SK-N-SH treated with all-trans-retinoic acid at 6 μM for 48 hours (cell line): ENCODE data around the gene NTM.

Source experiments
- ATAC-seq: fragments of 200-7000 bp; cut with Tn5 transposase; 3 replicates; pipeline ENCODE4 v1.9.1; 2020; ENCODE audit warnings: mild to moderate bottlenecking, moderate library complexity
- ARNTL ChIP-seq: fragments of 450-650 bp; formaldehyde crosslinking; IDR thresholded peaks from 2 replicates; pipeline ENCODE4 v1.5.0; 2020; ENCODE audit warnings: low read depth, mild to moderate bottlenecking, moderate library complexity, borderline replicate concordance
- BACH2 ChIP-seq: fragments of 250-450 bp; sonication (Bioruptor Pico); IDR thresholded peaks from 2 replicates; pipeline ENCODE4 v1.9.0; 2021; ENCODE audit warnings: mild to moderate bottlenecking, borderline replicate concordance
- CREB5 ChIP-seq: fragments of 250-450 bp; sonication (Bioruptor Pico); IDR thresholded peaks from 2 replicates; pipeline ENCODE4 v1.5.1; 2020; ENCODE audit warnings: low read depth, mild to moderate bottlenecking, moderate library complexity
- CSDC2 ChIP-seq: fragments of 250-450 bp; sonication (Bioruptor Pico); IDR thresholded peaks from 2 replicates; pipeline ENCODE4 v1.5.0; 2020; ENCODE audit warnings: mild to moderate bottlenecking, moderate library complexity
- CSRNP3 ChIP-seq: fragments of 250-450 bp; sonication (Bioruptor Pico); IDR thresholded peaks from 2 replicates; pipeline ENCODE4 v1.5.1; 2021; ENCODE audit warnings: mild to moderate bottlenecking, moderate library complexity
- GLIS3 ChIP-seq: fragments of 250-450 bp; sonication (Bioruptor Pico); IDR thresholded peaks from 2 replicates; pipeline ENCODE4 v1.5.0; 2020; ENCODE audit warnings: mild to moderate bottlenecking, moderate library complexity
- ISL1 ChIP-seq: fragments of 250-450 bp; sonication (Bioruptor Pico); IDR thresholded peaks from 2 replicates; pipeline ENCODE4 v2.1.2; 2022; ENCODE audit warnings: mild to moderate bottlenecking, moderate library complexity
- OSR1 ChIP-seq: fragments of 250-450 bp; sonication (Bioruptor Pico); IDR thresholded peaks from 2 replicates; pipeline ENCODE4 v1.8.0; 2022; ENCODE audit warnings: moderate library complexity, mild to moderate bottlenecking, inconsistent platforms
- PATZ1 ChIP-seq: fragments of 250-450 bp; sonication (Bioruptor Pico); IDR thresholded peaks from 2 replicates; pipeline ENCODE4 v1.8.0; 2020; ENCODE audit warnings: mild to moderate bottlenecking, moderate library complexity, borderline replicate concordance
- POU6F1 ChIP-seq: fragments of 250-450 bp; sonication (Bioruptor Pico); IDR thresholded peaks from 2 replicates; pipeline ENCODE4 v1.8.0; 2021; ENCODE audit warnings: low read depth, mild to moderate bottlenecking, moderate library complexity, borderline replicate concordance
- PPARA ChIP-seq: fragments of 250-450 bp; sonication (Bioruptor Pico); IDR thresholded peaks from 2 replicates; pipeline ENCODE4 v1.5.0; 2020; ENCODE audit warnings: mild to moderate bottlenecking, borderline replicate concordance
- RARB ChIP-seq: fragments of 250-450 bp; sonication (Bioruptor Pico); IDR thresholded peaks from 2 replicates; pipeline ENCODE4 v1.8.0; 2021; ENCODE audit warnings: mild to moderate bottlenecking, moderate library complexity
- SNAI2 ChIP-seq: fragments of 250-450 bp; sonication (Bioruptor Pico); IDR thresholded peaks from 2 replicates; pipeline ENCODE4 v1.5.0; 2020; ENCODE audit warnings: mild to moderate bottlenecking, moderate library complexity
- TCF4 ChIP-seq: fragments of 250-450 bp; sonication (Bioruptor Pico); IDR thresholded peaks from 2 replicates; pipeline ENCODE4 v1.8.0; 2021; ENCODE audit warnings: mild to moderate bottlenecking, moderate library complexity, borderline replicate concordance
- TOX ChIP-seq: fragments of 250-450 bp; sonication (Bioruptor Pico); IDR thresholded peaks from 2 replicates; pipeline ENCODE4 v1.8.0; 2021; ENCODE audit warnings: mild to moderate bottlenecking, moderate library complexity, borderline replicate concordance
- TSHZ2 ChIP-seq: fragments of 250-450 bp; sonication (Bioruptor Pico); IDR thresholded peaks from 2 replicates; pipeline ENCODE4 v1.5.0; 2020; ENCODE audit warnings: mild to moderate bottlenecking, moderate library complexity
- ZC3H10 ChIP-seq: fragments of 250-450 bp; sonication (Bioruptor Pico); IDR thresholded peaks from 2 replicates; pipeline ENCODE4 v1.5.1; 2021; ENCODE audit warnings: mild to moderate bottlenecking, moderate library complexity
- ZFP3 ChIP-seq: fragments of 250-450 bp; sonication (Bioruptor Pico); IDR thresholded peaks from 2 replicates; pipeline ENCODE4 v1.5.0; 2020; ENCODE audit warnings: mild to moderate bottlenecking, moderate library complexity
- ZFP30 ChIP-seq: fragments of 450-650 bp; formaldehyde crosslinking; IDR thresholded peaks from 2 replicates; pipeline ENCODE4 v1.5.0; 2022; ENCODE audit warnings: mild to moderate bottlenecking, moderate library complexity
- ZNF565 ChIP-seq: fragments of 450-650 bp; formaldehyde crosslinking; conservative IDR thresholded peaks from 2 replicates; pipeline ENCODE4 v1.5.0; 2020; ENCODE audit warnings: low read depth, mild to moderate bottlenecking, moderate library complexity
- ZNF8 ChIP-seq: fragments of 450-650 bp; formaldehyde crosslinking; IDR thresholded peaks from 2 replicates; pipeline ENCODE4 v1.5.0; 2020; ENCODE audit warnings: mild to moderate bottlenecking, moderate library complexity

The NTM gene

GRCh38 chr11:131637469-131638175 is 267.2 kb downstream of the NTM start (continued):
- TF ChIP-seq ARNTL (CRISPR knock-in tag): no peak
- TF ChIP-seq, all 23 proteins: peak for 0

- ATAC-seq: no peak
- TF ChIP-seq TSHZ2 (CRISPR knock-in tag): no peak
Observed at GRCh38 chr11:131638889-131639288, 268.5 kb downstream of the NTM start.

GRCh38 chr11:131640320-131640719 is 269.9 kb downstream of the NTM start:
- no peak for TF ChIP-seq ZFP3
- TF ChIP-seq OSR1 (CRISPR knock-in tag): no peak
- TF ChIP-seq CREB5 (CRISPR knock-in tag): no peak
- no peak for TF ChIP-seq ZNF565 (CRISPR knock-in tag)
- no peak for TF ChIP-seq BACH2 (CRISPR knock-in tag)
- no peak for TF ChIP-seq RARB (CRISPR knock-in tag)
- TF ChIP-seq CSRNP3 (CRISPR knock-in tag): no peak
- TF ChIP-seq ZNF8 (CRISPR knock-in tag): no peak
- TF ChIP-seq TOX: no peak
- no peak for TF ChIP-seq ISL1
- TF ChIP-seq SNAI2 (CRISPR knock-in tag): no peak
- TF ChIP-seq ZFP30 (CRISPR knock-in tag): no peak
- no peak for TF ChIP-seq TCF4 (CRISPR knock-in tag)
- no peak for ATAC-seq

- no peak for ATAC-seq
- TF ChIP-seq BACH2 (CRISPR knock-in tag) (no peak), CSDC2 (no peak), CSRNP3 (CRISPR knock-in tag) (no peak), ZFP30 (CRISPR knock-in tag) (no peak), GLIS3 (CRISPR knock-in tag) (no peak), ARNTL (CRISPR knock-in tag) (no peak), POU6F1 (CRISPR knock-in tag) (no peak), ISL1 (no peak), PATZ1 (no peak), PPARA (CRISPR knock-in tag) (no peak), TSHZ2 (CRISPR knock-in tag) (no peak), OSR1 (CRISPR knock-in tag) (no peak), ZNF8 (CRISPR knock-in tag) (no peak), ZC3H10 (CRISPR knock-in tag) (no peak)
Observed at GRCh38 chr11:131642756-131643531, 272.5 kb downstream of the NTM start.
